Activated naive CD8-positive, alpha-beta T cell treated with anti-CD3 and anti-CD28 coated beads for 36 hours (primary cell): ENCODE data around the gene KCNIP2. TPM values are rescaled to one million over a fixed set of nuclear protein-coding genes. Genes with fewer than 3 reads are reported as not detected.

Source experiments
- DNase-seq: peaks from one replicate; pipeline ENCODE4 v3.0.0; 2021
- H3K27ac Mint-ChIP-seq: one replicate; pipeline ENCODE4 v1.8.0; 2022; ENCODE audit warnings: mild to moderate bottlenecking, moderate library complexity, mixed read lengths
- H3K27me3 Mint-ChIP-seq: one replicate; pipeline ENCODE4 v1.8.0; 2022; ENCODE audit warnings: mild to moderate bottlenecking, mixed read lengths
- H3K36me3 Mint-ChIP-seq: one replicate; pipeline ENCODE4 v1.8.0; 2021; ENCODE audit warnings: mild to moderate bottlenecking, mixed read lengths
- H3K4me1 Mint-ChIP-seq: one replicate; pipeline ENCODE4 v1.8.0; 2021; ENCODE audit warnings: mixed read lengths
- H3K4me3 Mint-ChIP-seq: one replicate; pipeline ENCODE4 v1.8.0; 2022; ENCODE audit warnings: mild to moderate bottlenecking, moderate library complexity, mixed read lengths
- H3K9me3 Mint-ChIP-seq: one replicate; pipeline ENCODE4 v1.8.0; 2022; ENCODE audit warnings: mixed read lengths
- total RNA-seq, 2 experiments: library from RNA; stranded (reverse); gene quantifications; one replicate each; pipeline ENCODE4 v1.2.3, GENCODE V29; 2021

Gene KCNIP2
- total RNA-seq, 2 experiments from 2014 or later: 1.1 to 1.7 TPM

GRCh38 chr10:101839002-101839401, 4.6 kb downstream of the KCNIP2 start:
- H3K36me3 Mint-ChIP-seq: no peaks in the 10 kb centered on the region
- peaks cover 19% of the 10 kb centered on the region for H3K27me3 Mint-ChIP-seq
- H3K4me3 Mint-ChIP-seq: peak overlapping the region; percentile 80
- DNase-seq: no peak
- H3K9me3 Mint-ChIP-seq: no peaks in the 10 kb centered on the region
- H3K4me1 Mint-ChIP-seq: peaks cover 51% of the 10 kb centered on the region
- no peak overlapping the region for H3K27ac Mint-ChIP-seq

- Mint-ChIP-seq H3K9me3 (no peaks in the 10 kb centered on the region), H3K27ac (no peak overlapping the region), H3K4me3 (no peak overlapping the region), H3K4me1 (peaks cover 54% of the 10 kb centered on the region), H3K36me3 (no peaks in the 10 kb centered on the region), H3K27me3 (peaks cover 19% of the 10 kb centered on the region)
- no peak for DNase-seq
Observed at GRCh38 chr10:101838416-101838970, 5.1 kb downstream of the KCNIP2 start.

- Mint-ChIP-seq H3K4me3 (no peak overlapping the region), H3K27me3 (peaks cover 14% of the 10 kb centered on the region), H3K27ac (no peak overlapping the region), H3K9me3 (no peaks in the 10 kb centered on the region), H3K4me1 (peaks cover 52% of the 10 kb centered on the region), H3K36me3 (no peaks in the 10 kb centered on the region)
- no peak for DNase-seq
Observed at GRCh38 chr10:101837748-101838147, 5.9 kb downstream of the KCNIP2 start.

GRCh38 chr10:101835362-101835761, 8.2 kb downstream of the KCNIP2 start:
- no peaks in the 10 kb centered on the region for H3K27me3 Mint-ChIP-seq
- H3K27ac Mint-ChIP-seq: no peak overlapping the region
- H3K9me3 Mint-ChIP-seq: no peaks in the 10 kb centered on the region
- peaks cover 44% of the 10 kb centered on the region for H3K4me1 Mint-ChIP-seq
- no peaks in the 10 kb centered on the region for H3K36me3 Mint-ChIP-seq
- H3K4me3 Mint-ChIP-seq: no peak overlapping the region
- no peak for DNase-seq

GRCh38 chr10:101834341-101834740, 9.3 kb downstream of the KCNIP2 start:
- Mint-ChIP-seq H3K4me3 (no peak overlapping the region), H3K9me3 (no peaks in the 10 kb centered on the region), H3K27ac (peak overlapping the region; percentile 5), H3K4me1 (peaks cover 45% of the 10 kb centered on the region), H3K27me3 (no peaks in the 10 kb centered on the region), H3K36me3 (no peaks in the 10 kb centered on the region)
- DNase-seq: no peak

GRCh38 chr10:101833466-101833865, 10.1 kb downstream of the KCNIP2 start:
- Mint-ChIP-seq H3K9me3 (no peaks in the 10 kb centered on the region), H3K4me1 (peaks cover 44% of the 10 kb centered on the region), H3K4me3 (no peak overlapping the region)

GRCh38 chr10:101832325-101832771, 11.3 kb downstream of the KCNIP2 start:
- Mint-ChIP-seq H3K27ac (no peak overlapping the region), H3K9me3 (no peaks in the 10 kb centered on the region)

More at GRCh38 chr10:101833466-101833865, 10.1 kb downstream of the KCNIP2 start:
- DNase-seq: no peak
- Mint-ChIP-seq H3K27me3 (no peaks in the 10 kb centered on the region), H3K36me3 (no peaks in the 10 kb centered on the region), H3K27ac (peak overlapping the region; percentile 5)

GRCh38 chr10:101831169-101831811, 12.3 kb downstream of the KCNIP2 start:
- peak overlapping the region; percentile 69 for H3K4me3 Mint-ChIP-seq
- H3K36me3 Mint-ChIP-seq: no peaks in the 10 kb centered on the region
- H3K27ac Mint-ChIP-seq: peak overlapping the region; percentile 89

More at GRCh38 chr10:101832325-101832771, 11.3 kb downstream of the KCNIP2 start:
- Mint-ChIP-seq H3K36me3 (no peaks in the 10 kb centered on the region), H3K4me1 (peaks cover 44% of the 10 kb centered on the region), H3K27me3 (no peaks in the 10 kb centered on the region), H3K4me3 (no peak overlapping the region)
- no peak for DNase-seq

GRCh38 chr10:101830322-101831168, 13.1 kb downstream of the KCNIP2 start:
- peak overlapping the region; percentile 89 for H3K27ac Mint-ChIP-seq
- H3K36me3 Mint-ChIP-seq: no peaks in the 10 kb centered on the region
- no peaks in the 10 kb centered on the region for H3K9me3 Mint-ChIP-seq
- H3K4me3 Mint-ChIP-seq: peak overlapping the region; percentile 69
- peak; percentile 90 for DNase-seq
- H3K4me1 Mint-ChIP-seq: peaks cover 39% of the 10 kb centered on the region
- no peaks in the 10 kb centered on the region for H3K27me3 Mint-ChIP-seq

More at GRCh38 chr10:101831169-101831811, 12.3 kb downstream of the KCNIP2 start:
- Mint-ChIP-seq H3K4me1 (peaks cover 44% of the 10 kb centered on the region), H3K27me3 (no peaks in the 10 kb centered on the region), H3K9me3 (no peaks in the 10 kb centered on the region)
- DNase-seq: no peak

- Mint-ChIP-seq H3K27me3 (no peaks in the 10 kb centered on the region), H3K4me1 (peaks cover 34% of the 10 kb centered on the region)
Observed at GRCh38 chr10:101829561-101830315, 13.9 kb downstream of the KCNIP2 start.

GRCh38 chr10:101828766-101829551, 14.6 kb downstream of the KCNIP2 start:
- Mint-ChIP-seq H3K4me1 (peaks cover 26% of the 10 kb centered on the region), H3K4me3 (no peak overlapping the region), H3K9me3 (no peaks in the 10 kb centered on the region), H3K36me3 (no peaks in the 10 kb centered on the region), H3K27me3 (no peaks in the 10 kb centered on the region), H3K27ac (no peak overlapping the region)
- no peak for DNase-seq

More at GRCh38 chr10:101829561-101830315, 13.9 kb downstream of the KCNIP2 start:
- DNase-seq: peak; percentile 72
- H3K36me3 Mint-ChIP-seq: no peaks in the 10 kb centered on the region
- H3K9me3 Mint-ChIP-seq: no peaks in the 10 kb centered on the region
- H3K27ac Mint-ChIP-seq: peak overlapping the region; percentile 89
- H3K4me3 Mint-ChIP-seq: peak overlapping the region; percentile 69

GRCh38 chr10:101827919-101828600, 15.5 kb downstream of the KCNIP2 start:
- H3K27me3 Mint-ChIP-seq: no peaks in the 10 kb centered on the region
- no peaks in the 10 kb centered on the region for H3K36me3 Mint-ChIP-seq
- H3K9me3 Mint-ChIP-seq: no peaks in the 10 kb centered on the region
- DNase-seq: no peak
- peaks cover 21% of the 10 kb centered on the region for H3K4me1 Mint-ChIP-seq
- no peak overlapping the region for H3K4me3 Mint-ChIP-seq
- no peak overlapping the region for H3K27ac Mint-ChIP-seq

GRCh38 chr10:101826852-101827434, 16.7 kb downstream of the KCNIP2 start:
- H3K4me3 Mint-ChIP-seq: no peak overlapping the region
- no peaks in the 10 kb centered on the region for H3K9me3 Mint-ChIP-seq
- DNase-seq: no peak
- no peak overlapping the region for H3K27ac Mint-ChIP-seq
- H3K27me3 Mint-ChIP-seq: no peaks in the 10 kb centered on the region
- H3K36me3 Mint-ChIP-seq: peaks cover 3% of the 10 kb centered on the region
- H3K4me1 Mint-ChIP-seq: peaks cover 19% of the 10 kb centered on the region
